GM12878 (cell line): ENCODE results near the gene VAT1. TPM values are rescaled to one million over a fixed set of nuclear protein-coding genes. Genes with fewer than 3 reads are reported as not detected.

ENCODE experiments used
- ATAC-seq: fragments of 200-7000 bp; cut with Tn5 transposase; 3 replicates; pipeline ENCODE4 v1.9.1; 2020; ENCODE audit warnings: mild to moderate bottlenecking, moderate library complexity
- BruUV-seq: library from RNA; stranded (reverse); fragments of 400-500 nt; replicated peaks from 2 replicates; lab custom pipeline; 2021; lab: Mats Ljungman, UMichigan
- CTCF ChIA-PET: fragments of 300-600 bp; sonication (Branson Sonifier 250); formaldehyde crosslinking; extraction: SDS; loops from one replicate; lab custom pipeline; 2021; ENCODE audit warnings: inconsistent platforms; lab: Yijun Ruan, JAX
- POLR2A ChIA-PET: fragments of 350-600 bp; formaldehyde crosslinking; extraction: SDS; loops from one replicate; lab custom pipeline; 2021; ENCODE audit warnings: inconsistent platforms; lab: Charles Lee
- RAD21 ChIA-PET: fragments of 300-600 bp; sonication (Branson Sonifier 250); formaldehyde crosslinking; loops from one replicate; lab custom pipeline; 2023; ENCODE audit warnings: antibody characterized with exemption; ENCODE audit not compliant: unreplicated experiment; lab: Charles Lee
- SMC1A ChIA-PET: fragments of 300-600 bp; sonication (Branson Sonifier 250); formaldehyde crosslinking; loops from one replicate; lab custom pipeline; 2023; ENCODE audit not compliant: unreplicated experiment, uncharacterized antibody; lab: Charles Lee
- DNase-seq: peaks from one replicate; pipeline ENCODE4 v3.0.0-alpha.2; 2011; ENCODE audit warnings: low read depth, low spot score
- FAIRE-seq: peaks from 3 replicates; lab custom pipeline; 2011; peaks lifted over from hg19 to GRCh38; lab: Jason Lieb, UNC
- H2AFZ ChIP-seq: 2 replicates; pipeline ENCODE4 v1.6.0; 2011; ENCODE audit warnings: low read depth, low read length, control low read depth; ENCODE audit not compliant: control insufficient read depth
- H3K27ac ChIP-seq: 2 replicates; pipeline ENCODE4 v1.5.1; 2011; ENCODE audit warnings: control low read depth; ENCODE audit not compliant: control insufficient read depth, insufficient read depth
- H3K27me3 ChIP-seq, 2 experiments: replicated peaks in 1 of 2; 2 replicates each; pipeline versions ENCODE4 v1.6.0 to v1.6.1; 2011; ENCODE audit warnings: low read length in 1 of 2; ENCODE audit not compliant: control insufficient read depth in 2 of 2, insufficient read depth in 2 of 2
- H3K36me3 ChIP-seq, 2 experiments: 2 replicates each; pipeline ENCODE4 v1.5.1; 2011; ENCODE audit warnings: low read length in 1 of 2; ENCODE audit not compliant: control insufficient read depth in 2 of 2, insufficient read depth in 2 of 2
- H3K4me1 ChIP-seq: 2 replicates; pipeline ENCODE4 v1.6.1; 2011; ENCODE audit warnings: mild to moderate bottlenecking, low read length, moderate library complexity, mixed read lengths; ENCODE audit not compliant: control insufficient read depth, insufficient read depth
- H3K4me2 ChIP-seq: 2 replicates; pipeline ENCODE4 v1.6.0; 2011; ENCODE audit warnings: control low read depth; ENCODE audit not compliant: control insufficient read depth, insufficient read depth
- H3K4me3 ChIP-seq: fragments of 200-600 bp; sonication (generic); 2 replicates; pipeline ENCODE4 v1.5.1; 2016
- H3K79me2 ChIP-seq: 2 replicates; pipeline ENCODE4 v1.6.0; 2011; ENCODE audit warnings: low read length; ENCODE audit not compliant: control insufficient read depth, insufficient read depth
- H3K9ac ChIP-seq: 2 replicates; pipeline ENCODE4 v1.8.0; 2011; ENCODE audit warnings: low read length, control low read depth, mixed read lengths; ENCODE audit not compliant: control insufficient read depth, insufficient read depth
- H3K9me3 ChIP-seq: replicated peaks from 3 replicates; pipeline ENCODE4 v1.5.1; 2011; ENCODE audit warnings: mild to moderate bottlenecking, low read length; ENCODE audit not compliant: control insufficient read depth, insufficient read depth
- H4K20me1 ChIP-seq: 2 replicates; pipeline ENCODE4 v1.6.0; 2011; ENCODE audit not compliant: control insufficient read depth, insufficient read depth
- CBX5 ChIP-seq: sonication (generic); IDR thresholded peaks from 2 replicates; pipeline ENCODE4 v1.6.1; 2016; ENCODE audit warnings: low read depth, moderate library complexity, mild to moderate bottlenecking, inconsistent platforms
- JUNB ChIP-seq: IDR thresholded peaks from 2 replicates; pipeline ENCODE4 v1.6.1; 2016; ENCODE audit warnings: antibody characterized with exemption, mild to moderate bottlenecking
- KAT2A ChIP-seq: conservative IDR thresholded peaks from 2 replicates; pipeline ENCODE4 v1.6.1; 2011; ENCODE audit warnings: low read depth, low read length; ENCODE audit not compliant: control insufficient read depth
- MTA2 ChIP-seq: fragments of 450-650 bp; IDR thresholded peaks from 2 replicates; pipeline ENCODE4 v1.6.1; 2016; ENCODE audit warnings: low read depth, mild to moderate bottlenecking, moderate library complexity
- NFIC ChIP-seq: IDR thresholded peaks from 2 replicates; pipeline ENCODE4 v1.6.1; 2012; ENCODE audit warnings: low read depth, mild to moderate bottlenecking, inconsistent platforms, low read length, moderate library complexity
- RB1 ChIP-seq: fragments of 450-650 bp; formaldehyde crosslinking; IDR thresholded peaks from 2 replicates; pipeline ENCODE4 v1.6.1; 2017; ENCODE audit warnings: mild to moderate bottlenecking, borderline replicate concordance
- SRF ChIP-seq, 2 experiments: IDR thresholded peaks; 2 replicates each; pipeline ENCODE4 v1.6.1; 2011; ENCODE audit warnings: low read depth in 2 of 2, low read length in 2 of 2, mild to moderate bottlenecking in 1 of 2, moderate library complexity in 1 of 2
- STAT1 ChIP-seq: fragments of 450-650 bp; conservative IDR thresholded peaks from 2 replicates; pipeline ENCODE4 v1.6.1; 2014; ENCODE audit warnings: antibody characterized with exemption, mild to moderate bottlenecking
- WGBS: methylation state at CpG from one replicate; pipeline ENCODE4 v1.1.6; 2016; ENCODE audit warnings: low lambda C conversion rate; ENCODE audit not compliant: insufficient replicate concordance, insufficient coverage; ENCODE audit errors: missing lambda C conversion rate; 5-methylcytosine and 5-hydroxymethylcytosine counted together
- in situ Hi-C: fragments of 300-500 bp; cut with MboI; formaldehyde crosslinking; loops from 9 replicates; pipeline ENCODE4 v1.14.3; 2018; ENCODE audit warnings: mixed read lengths
- intact Hi-C: fragments of 100-400 bp; cut with micrococcal nuclease; formaldehyde crosslinking; loops from one replicate; pipeline ENCODE4 v1.14.2; 2022; ENCODE audit not compliant: unreplicated experiment
- polyA plus RNA-seq, 11 experiments: library from polyadenylated mRNA; depleted of rRNA in 4 of 11; unstranded in 6 of 11; stranded (reverse) in 5 of 11; fragments of >200 nt; fragmentation: Nextera tagmentation in 4 of 11; fragmentation: Illumina TruSeq in 1 of 11; extraction: Ambion mirVana in 4 of 11; extraction: Trizol in 1 of 11; gene quantifications; 1 replicate in 1 of 11; 2 replicates in 10 of 11; pipeline versions ENCODE4 v1.2.1 to v1.2.3, GENCODE V29; 2011 to 2016; ENCODE audit warnings: inconsistent platforms in 2 of 11, missing spikeins in 2 of 11, low read depth in 1 of 11
- total RNA-seq, 4 experiments: library from RNA; depleted of rRNA in 3 of 4; stranded (reverse); fragments of >200 nt in 3 of 4; fragmentation: Illumina TruSeq in 1 of 4; extraction: Trizol in 1 of 4; gene quantifications; 2 replicates each; pipeline versions ENCODE4 v1.2.1 to v1.2.3, GENCODE V29; 2013 to 2021
- TF ChIP-seq, protein P1 (sequence below): fragments of 450-650 bp; IDR thresholded peaks from 2 replicates; pipeline ENCODE4 v1.6.1; 2018; ENCODE audit warnings: mild to moderate bottlenecking, low read depth, moderate library complexity; ENCODE audit not compliant: partially characterized antibody
- TF ChIP-seq, protein P2 (sequence below): fragments of 450-650 bp; formaldehyde crosslinking; IDR thresholded peaks from 2 replicates; pipeline ENCODE4 v1.4.0; 2020; ENCODE audit warnings: mild to moderate bottlenecking, moderate library complexity
- TF ChIP-seq, protein P3 (sequence below): fragments of 450-650 bp; IDR thresholded peaks from 2 replicates; pipeline ENCODE4 v1.6.1; 2014; ENCODE audit warnings: mild to moderate bottlenecking
- TF ChIP-seq, protein P4 (sequence below): fragments of 450-650 bp; IDR thresholded peaks from 2 replicates; pipeline ENCODE4 v1.6.1; 2017; ENCODE audit warnings: mild to moderate bottlenecking
- TF ChIP-seq, protein P5 (sequence below): fragments of 450-650 bp; conservative IDR thresholded peaks from 2 replicates; pipeline ENCODE4 v1.6.1; 2017; ENCODE audit warnings: mild to moderate bottlenecking, moderate library complexity

VAT1 gene
- total and polyA plus RNA-seq, 10 of the 15 experiments (the other 5 are each of a cell fraction or from before 2014, with no cell fraction given) = 5.0 to 19.8 (median 8.2) TPM

DNA sequence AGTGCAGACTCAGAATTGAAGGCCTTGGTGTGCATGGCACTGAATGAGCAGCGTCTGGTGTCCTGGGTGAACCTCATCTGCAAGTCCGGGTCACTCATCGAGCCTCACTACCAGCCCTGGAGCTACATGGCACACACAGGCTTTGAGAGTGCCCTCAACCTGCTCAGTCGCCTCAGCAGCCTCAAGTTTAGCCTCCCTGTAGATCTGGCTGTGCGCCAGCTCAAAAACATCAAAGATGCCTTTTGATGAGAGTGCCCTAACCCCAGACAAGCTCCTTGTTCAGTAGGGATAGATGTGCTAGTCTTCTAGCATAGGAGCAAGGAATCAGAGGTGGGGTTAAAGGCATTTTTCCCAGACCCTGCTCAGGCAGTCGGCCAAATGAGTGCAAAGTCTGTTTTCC lies 30.7 kb downstream of the VAT1 start:
- intact Hi-C loops = loop anchor here (10.0 kb wide), 1 partner anchor 147 kb away; the partner anchor contains the start of gene AOC2
- Histone ChIP-seq H4K20me1 (no peaks in the 10 kb centered on the region), H3K36me3 (peaks cover 13 to 35% of the 10 kb centered on the region in 2 experiments), H3K27me3 (no peaks in the 10 kb centered on the region), H2AFZ (no peak overlapping the region), H3K9ac (no peak overlapping the region), H3K4me2 (no peak overlapping the region), H3K4me1 (peaks cover 8% of the 10 kb centered on the region), H3K27ac (no peak overlapping the region), H3K79me2 (peaks cover 5% of the 10 kb centered on the region), H3K9me3 (no peaks in the 10 kb centered on the region), H3K4me3 (no peak overlapping the region)
- ChIA-PET POLR2A (no interaction called here), CTCF (no interaction called here), SMC1A (no interaction called here), RAD21 (no interaction called here)
- DNase-seq = no peak
- 99% methylated on average over 6 of the region's 6 CpGs for WGBS
- FAIRE-seq = no peak
- no peak for ATAC-seq
- in situ Hi-C loops = no loop called here
- no TSS peak for BruUV-seq
- TF ChIP-seq SRF (IDR thresholded peaks at IDR 0.05; ENCODE audit: low read depth in 2 of 2, low read length in 2 of 2) (no peak), MTA2 (no peak), KAT2A (no peak), CBX5 (no peak), STAT1 (no peak), NFIC (no peak), RB1 (no peak), JUNB (no peak)
- TF ChIP-seq, protein P1, sequence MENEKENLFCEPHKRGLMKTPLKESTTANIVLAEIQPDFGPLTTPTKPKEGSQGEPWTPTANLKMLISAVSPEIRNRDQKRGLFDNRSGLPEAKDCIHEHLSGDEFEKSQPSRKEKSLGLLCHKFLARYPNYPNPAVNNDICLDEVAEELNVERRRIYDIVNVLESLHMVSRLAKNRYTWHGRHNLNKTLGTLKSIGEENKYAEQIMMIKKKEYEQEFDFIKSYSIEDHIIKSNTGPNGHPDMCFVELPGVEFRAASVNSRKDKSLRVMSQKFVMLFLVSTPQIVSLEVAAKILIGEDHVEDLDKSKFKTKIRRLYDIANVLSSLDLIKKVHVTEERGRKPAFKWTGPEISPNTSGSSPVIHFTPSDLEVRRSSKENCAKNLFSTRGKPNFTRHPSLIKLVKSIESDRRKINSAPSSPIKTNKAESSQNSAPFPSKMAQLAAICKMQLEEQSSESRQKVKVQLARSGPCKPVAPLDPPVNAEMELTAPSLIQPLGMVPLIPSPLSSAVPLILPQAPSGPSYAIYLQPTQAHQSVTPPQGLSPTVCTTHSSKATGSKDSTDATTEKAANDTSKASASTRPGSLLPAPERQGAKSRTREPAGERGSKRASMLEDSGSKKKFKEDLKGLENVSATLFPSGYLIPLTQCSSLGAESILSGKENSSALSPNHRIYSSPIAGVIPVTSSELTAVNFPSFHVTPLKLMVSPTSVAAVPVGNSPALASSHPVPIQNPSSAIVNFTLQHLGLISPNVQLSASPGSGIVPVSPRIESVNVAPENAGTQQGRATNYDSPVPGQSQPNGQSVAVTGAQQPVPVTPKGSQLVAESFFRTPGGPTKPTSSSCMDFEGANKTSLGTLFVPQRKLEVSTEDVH = no peak
- TF ChIP-seq, protein P2, sequence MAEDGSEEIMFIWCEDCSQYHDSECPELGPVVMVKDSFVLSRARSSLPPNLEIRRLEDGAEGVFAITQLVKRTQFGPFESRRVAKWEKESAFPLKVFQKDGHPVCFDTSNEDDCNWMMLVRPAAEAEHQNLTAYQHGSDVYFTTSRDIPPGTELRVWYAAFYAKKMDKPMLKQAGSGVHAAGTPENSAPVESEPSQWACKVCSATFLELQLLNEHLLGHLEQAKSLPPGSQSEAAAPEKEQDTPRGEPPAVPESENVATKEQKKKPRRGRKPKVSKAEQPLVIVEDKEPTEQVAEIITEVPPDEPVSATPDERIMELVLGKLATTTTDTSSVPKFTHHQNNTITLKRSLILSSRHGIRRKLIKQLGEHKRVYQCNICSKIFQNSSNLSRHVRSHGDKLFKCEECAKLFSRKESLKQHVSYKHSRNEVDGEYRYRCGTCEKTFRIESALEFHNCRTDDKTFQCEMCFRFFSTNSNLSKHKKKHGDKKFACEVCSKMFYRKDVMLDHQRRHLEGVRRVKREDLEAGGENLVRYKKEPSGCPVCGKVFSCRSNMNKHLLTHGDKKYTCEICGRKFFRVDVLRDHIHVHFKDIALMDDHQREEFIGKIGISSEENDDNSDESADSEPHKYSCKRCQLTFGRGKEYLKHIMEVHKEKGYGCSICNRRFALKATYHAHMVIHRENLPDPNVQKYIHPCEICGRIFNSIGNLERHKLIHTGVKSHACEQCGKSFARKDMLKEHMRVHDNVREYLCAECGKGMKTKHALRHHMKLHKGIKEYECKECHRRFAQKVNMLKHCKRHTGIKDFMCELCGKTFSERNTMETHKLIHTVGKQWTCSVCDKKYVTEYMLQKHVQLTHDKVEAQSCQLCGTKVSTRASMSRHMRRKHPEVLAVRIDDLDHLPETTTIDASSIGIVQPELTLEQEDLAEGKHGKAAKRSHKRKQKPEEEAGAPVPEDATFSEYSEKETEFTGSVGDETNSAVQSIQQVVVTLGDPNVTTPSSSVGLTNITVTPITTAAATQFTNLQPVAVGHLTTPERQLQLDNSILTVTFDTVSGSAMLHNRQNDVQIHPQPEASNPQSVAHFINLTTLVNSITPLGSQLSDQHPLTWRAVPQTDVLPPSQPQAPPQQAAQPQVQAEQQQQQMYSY = no peak
- TF ChIP-seq, protein P3, sequence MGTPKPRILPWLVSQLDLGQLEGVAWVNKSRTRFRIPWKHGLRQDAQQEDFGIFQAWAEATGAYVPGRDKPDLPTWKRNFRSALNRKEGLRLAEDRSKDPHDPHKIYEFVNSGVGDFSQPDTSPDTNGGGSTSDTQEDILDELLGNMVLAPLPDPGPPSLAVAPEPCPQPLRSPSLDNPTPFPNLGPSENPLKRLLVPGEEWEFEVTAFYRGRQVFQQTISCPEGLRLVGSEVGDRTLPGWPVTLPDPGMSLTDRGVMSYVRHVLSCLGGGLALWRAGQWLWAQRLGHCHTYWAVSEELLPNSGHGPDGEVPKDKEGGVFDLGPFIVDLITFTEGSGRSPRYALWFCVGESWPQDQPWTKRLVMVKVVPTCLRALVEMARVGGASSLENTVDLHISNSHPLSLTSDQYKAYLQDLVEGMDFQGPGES = no peak
- TF ChIP-seq, protein P4, sequence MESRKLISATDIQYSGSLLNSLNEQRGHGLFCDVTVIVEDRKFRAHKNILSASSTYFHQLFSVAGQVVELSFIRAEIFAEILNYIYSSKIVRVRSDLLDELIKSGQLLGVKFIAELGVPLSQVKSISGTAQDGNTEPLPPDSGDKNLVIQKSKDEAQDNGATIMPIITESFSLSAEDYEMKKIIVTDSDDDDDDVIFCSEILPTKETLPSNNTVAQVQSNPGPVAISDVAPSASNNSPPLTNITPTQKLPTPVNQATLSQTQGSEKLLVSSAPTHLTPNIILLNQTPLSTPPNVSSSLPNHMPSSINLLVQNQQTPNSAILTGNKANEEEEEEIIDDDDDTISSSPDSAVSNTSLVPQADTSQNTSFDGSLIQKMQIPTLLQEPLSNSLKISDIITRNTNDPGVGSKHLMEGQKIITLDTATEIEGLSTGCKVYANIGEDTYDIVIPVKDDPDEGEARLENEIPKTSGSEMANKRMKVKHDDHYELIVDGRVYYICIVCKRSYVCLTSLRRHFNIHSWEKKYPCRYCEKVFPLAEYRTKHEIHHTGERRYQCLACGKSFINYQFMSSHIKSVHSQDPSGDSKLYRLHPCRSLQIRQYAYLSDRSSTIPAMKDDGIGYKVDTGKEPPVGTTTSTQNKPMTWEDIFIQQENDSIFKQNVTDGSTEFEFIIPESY = no peak
- TF ChIP-seq, protein P5, sequence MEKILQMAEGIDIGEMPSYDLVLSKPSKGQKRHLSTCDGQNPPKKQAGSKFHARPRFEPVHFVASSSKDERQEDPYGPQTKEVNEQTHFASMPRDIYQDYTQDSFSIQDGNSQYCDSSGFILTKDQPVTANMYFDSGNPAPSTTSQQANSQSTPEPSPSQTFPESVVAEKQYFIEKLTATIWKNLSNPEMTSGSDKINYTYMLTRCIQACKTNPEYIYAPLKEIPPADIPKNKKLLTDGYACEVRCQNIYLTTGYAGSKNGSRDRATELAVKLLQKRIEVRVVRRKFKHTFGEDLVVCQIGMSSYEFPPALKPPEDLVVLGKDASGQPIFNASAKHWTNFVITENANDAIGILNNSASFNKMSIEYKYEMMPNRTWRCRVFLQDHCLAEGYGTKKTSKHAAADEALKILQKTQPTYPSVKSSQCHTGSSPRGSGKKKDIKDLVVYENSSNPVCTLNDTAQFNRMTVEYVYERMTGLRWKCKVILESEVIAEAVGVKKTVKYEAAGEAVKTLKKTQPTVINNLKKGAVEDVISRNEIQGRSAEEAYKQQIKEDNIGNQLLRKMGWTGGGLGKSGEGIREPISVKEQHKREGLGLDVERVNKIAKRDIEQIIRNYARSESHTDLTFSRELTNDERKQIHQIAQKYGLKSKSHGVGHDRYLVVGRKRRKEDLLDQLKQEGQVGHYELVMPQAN = no peak
